Caco-2 (cell line): ENCODE measurements around the gene NHSL2. TPM values are rescaled to one million over a fixed set of nuclear protein-coding genes. Genes with fewer than 3 reads are reported as not detected.

Experiments
- BruUV-seq: library from RNA; stranded (reverse); fragments of 400-500 nt; replicated peaks from 2 replicates; lab custom pipeline; 2021; lab: Mats Ljungman, UMichigan
- CTCF ChIA-PET: fragments of 300-600 bp; sonication (Branson Sonifier 250); formaldehyde crosslinking; loops from one replicate; lab custom pipeline; 2022; ENCODE audit warnings: antibody characterized with exemption; lab: Charles Lee
- POLR2A ChIA-PET: fragments of 300-600 bp; sonication (Branson Sonifier 250); formaldehyde crosslinking; loops from one replicate; lab custom pipeline; 2022; ENCODE audit warnings: antibody characterized with exemption; lab: Charles Lee
- DNase-seq, 2 experiments: peaks; one replicate each; pipeline versions ENCODE4 v3.0.0 to v3.0.0-alpha.2; 2020 to 2022
- H3K27me3 ChIP-seq: replicated peaks from 2 replicates; pipeline ENCODE4 v1.6.0; 2011; ENCODE audit warnings: low read length; ENCODE audit not compliant: control insufficient read depth, insufficient read depth
- H3K36me3 ChIP-seq: 2 replicates; pipeline ENCODE4 v1.5.1; 2011; ENCODE audit warnings: low read length; ENCODE audit not compliant: control insufficient read depth, insufficient read depth
- H3K4me1 ChIP-seq: fragments of 250-450 bp; sonication (Bioruptor Pico); 2 replicates; pipeline ENCODE4 v1.5.1; 2020; ENCODE audit warnings: mild to moderate bottlenecking
- H3K4me3 ChIP-seq: 2 replicates; pipeline ENCODE4 v1.5.1; 2011; ENCODE audit warnings: low read depth, mild to moderate bottlenecking, control low read depth, low read length
- H3K9me3 ChIP-seq: fragments of 250-450 bp; sonication (Bioruptor Pico); 2 replicates; pipeline ENCODE4 v1.5.1; 2020; ENCODE audit warnings: mild to moderate bottlenecking, moderate library complexity
- H3K27ac Mint-ChIP-seq: one replicate; pipeline ENCODE4 v1.8.0; 2022; ENCODE audit warnings: mixed read lengths; ENCODE audit not compliant: unreplicated experiment
- H3K27me3 Mint-ChIP-seq: one replicate; pipeline ENCODE4 v1.8.0; 2022; ENCODE audit warnings: mixed read lengths; ENCODE audit not compliant: insufficient read depth, unreplicated experiment
- H3K36me3 Mint-ChIP-seq: one replicate; pipeline ENCODE4 v1.8.0; 2022; ENCODE audit warnings: mild to moderate bottlenecking, mixed read lengths; ENCODE audit not compliant: insufficient read depth, unreplicated experiment
- H3K4me1 Mint-ChIP-seq: one replicate; pipeline ENCODE4 v1.8.0; 2022; ENCODE audit warnings: low read depth, mixed read lengths; ENCODE audit not compliant: unreplicated experiment
- H3K4me3 Mint-ChIP-seq: one replicate; pipeline ENCODE4 v1.8.0; 2022; ENCODE audit warnings: mild to moderate bottlenecking, moderate library complexity, mixed read lengths; ENCODE audit not compliant: unreplicated experiment
- H3K9me3 Mint-ChIP-seq: one replicate; pipeline ENCODE4 v1.8.0; 2022; ENCODE audit warnings: mixed read lengths; ENCODE audit not compliant: unreplicated experiment
- CTCF ChIP-seq, 2 experiments: fragments of 200-600 bp in 1 of 2; IDR thresholded peaks; 1 replicate in 1 of 2; 2 replicates in 1 of 2; pipeline versions ENCODE4 v1.5.1 to v1.8.0; 2011 to 2022; ENCODE audit warnings: antibody characterized with exemption in 1 of 2, control low read depth in 1 of 2, inconsistent platforms in 1 of 2, low read depth in 1 of 2, low read length in 1 of 2, mild to moderate bottlenecking in 1 of 2, moderate library complexity in 1 of 2; ENCODE audit not compliant: insufficient read depth in 1 of 2, severe bottlenecking in 1 of 2, unreplicated experiment in 1 of 2
- intact Hi-C: fragments of 100-400 bp; cut with micrococcal nuclease; formaldehyde crosslinking; loops from one replicate; pipeline ENCODE4 v1.10.0; 2022; ENCODE audit not compliant: unreplicated experiment
- total RNA-seq: library from RNA; stranded (reverse); gene quantifications from 2 replicates; pipeline ENCODE4 v1.2.3, GENCODE V29; 2022

The NHSL2 gene
- total RNA-seq, 1 experiment from 2014 or later, result 0.18 TPM

GRCh38 chrX:71919886-71920285 lies 9.2 kb downstream of the NHSL2 start:
- Mint-ChIP-seq H3K36me3 (no peaks in the 10 kb centered on the region), H3K9me3 (no peaks in the 10 kb centered on the region), H3K27me3 (no peaks in the 10 kb centered on the region), H3K4me3 (no peak overlapping the region), H3K4me1 (no peaks in the 10 kb centered on the region), H3K27ac (no peak overlapping the region)
- no peak overlapping the region for H3K4me3 ChIP-seq
- POLR2A ChIA-PET, result no interaction called here
- CTCF ChIA-PET, result no interaction called here
- H3K27me3 ChIP-seq, result no peaks in the 10 kb centered on the region
- intact Hi-C loops, result no loop called here
- no peaks in the 10 kb centered on the region for H3K4me1 ChIP-seq
- TF ChIP-seq CTCF (IDR thresholded peaks at IDR 0.05; ENCODE audit: insufficient read depth in 1 of 2, low read depth in 1 of 2, low read length in 1 of 2, severe bottlenecking in 1 of 2, unreplicated experiment in 1 of 2), result no peak
- DNase-seq, result no peak
- H3K36me3 ChIP-seq, result no peaks in the 10 kb centered on the region
- BruUV-seq, result no TSS peak
- H3K9me3 ChIP-seq, result no peaks in the 10 kb centered on the region

- Histone ChIP-seq H3K27me3 (no peaks in the 10 kb centered on the region), H3K4me1 (no peaks in the 10 kb centered on the region), H3K4me3 (no peak overlapping the region), H3K36me3 (no peaks in the 10 kb centered on the region), H3K9me3 (no peaks in the 10 kb centered on the region)
- Mint-ChIP-seq H3K36me3 (no peaks in the 10 kb centered on the region), H3K9me3 (no peaks in the 10 kb centered on the region), H3K27me3 (no peaks in the 10 kb centered on the region), H3K27ac (no peak overlapping the region), H3K4me1 (no peaks in the 10 kb centered on the region), H3K4me3 (no peak overlapping the region)
- no peak for TF ChIP-seq CTCF (IDR thresholded peaks at IDR 0.05; ENCODE audit: insufficient read depth in 1 of 2, low read depth in 1 of 2, low read length in 1 of 2, severe bottlenecking in 1 of 2, unreplicated experiment in 1 of 2)
- DNase-seq, result no peak
- no TSS peak for BruUV-seq
- POLR2A ChIA-PET, result no interaction called here
- CTCF ChIA-PET, result no interaction called here
- intact Hi-C loops, result no loop called here
These were observed 12.0 kb downstream of the NHSL2 start for GRCh38 chrX:71922686-71923085.

- POLR2A ChIA-PET, result no interaction called here
- intact Hi-C loops, result no loop called here
- DNase-seq, result no peak
- Mint-ChIP-seq H3K4me1 (no peaks in the 10 kb centered on the region), H3K4me3 (no peak overlapping the region), H3K27ac (no peak overlapping the region), H3K27me3 (no peaks in the 10 kb centered on the region), H3K36me3 (no peaks in the 10 kb centered on the region), H3K9me3 (no peaks in the 10 kb centered on the region)
- no peak overlapping the region for H3K4me3 ChIP-seq
- TF ChIP-seq CTCF (IDR thresholded peaks at IDR 0.05; ENCODE audit: insufficient read depth in 1 of 2, low read depth in 1 of 2, low read length in 1 of 2, severe bottlenecking in 1 of 2, unreplicated experiment in 1 of 2), result no peak
- BruUV-seq, result no TSS peak
- H3K9me3 ChIP-seq, result no peaks in the 10 kb centered on the region
- CTCF ChIA-PET, result no interaction called here
- H3K27me3 ChIP-seq, result no peaks in the 10 kb centered on the region
- no peaks in the 10 kb centered on the region for H3K4me1 ChIP-seq
- H3K36me3 ChIP-seq, result no peaks in the 10 kb centered on the region
These were observed 12.9 kb downstream of the NHSL2 start for GRCh38 chrX:71923516-71923915.
